Kidney (tissue), 14 donors: Measurements from ENCODE around the gene NEK1. TPM values are rescaled to one million over a fixed set of nuclear protein-coding genes. Genes with fewer than 3 reads are reported as not detected.

Experiments
- DNase-seq, 5 donors: peaks; one replicate each; pipeline ENCODE4 v3.0.0-alpha.2; 2013 to 2020
- FAIRE-seq: peaks from 2 replicates; lab custom pipeline; 2012; peaks lifted over from hg19 to GRCh38; lab: Jason Lieb, UNC
- H3K27ac ChIP-seq, 2 donors: one replicate each; pipeline ENCODE4 v1.7.0; 2013; ENCODE audit warnings: low read depth in 2 of 2, low read length in 2 of 2, inconsistent platforms in 1 of 2
- H3K27me3 ChIP-seq: one replicate; pipeline ENCODE4 v1.7.1; 2013; ENCODE audit warnings: low read length, inconsistent platforms; ENCODE audit not compliant: control insufficient read depth, insufficient read depth
- H3K36me3 ChIP-seq, 3 donors: one replicate each; pipeline versions ENCODE4 v1.7.0 to v1.7.1; 2013; ENCODE audit warnings: low read length in 3 of 3, control low read depth in 1 of 3, inconsistent platforms in 1 of 3; ENCODE audit not compliant: insufficient read depth in 3 of 3, control insufficient read depth in 2 of 3
- H3K4me1 ChIP-seq, 3 donors: one replicate each; pipeline versions ENCODE4 v1.7.0 to v1.7.1; 2013; ENCODE audit warnings: low read length in 3 of 3, inconsistent platforms in 1 of 3, low read depth in 1 of 3; ENCODE audit not compliant: control insufficient read depth in 2 of 3, insufficient read depth in 2 of 3
- H3K4me3 ChIP-seq, 3 donors: one replicate each; pipeline versions ENCODE4 v1.7.0 to v1.8.1; 2013; ENCODE audit warnings: low read length in 3 of 3, control low read depth in 1 of 3, inconsistent platforms in 1 of 3
- H3K9ac ChIP-seq, 3 donors: one replicate each; pipeline versions ENCODE4 v1.7.0 to v1.7.1; 2013; ENCODE audit warnings: low read length in 3 of 3, control low read depth in 1 of 3, inconsistent platforms in 1 of 3
- H3K9me3 ChIP-seq, 3 donors: one replicate each; pipeline versions ENCODE4 v1.7.0 to v1.7.1; 2013; ENCODE audit warnings: low read length in 3 of 3, control low read depth in 1 of 3, inconsistent platforms in 1 of 3; ENCODE audit not compliant: control insufficient read depth in 2 of 3, insufficient read depth in 1 of 3
- CTCF ChIP-seq: IDR thresholded peaks from 3 replicates; pipeline ENCODE4 v1.5.1; 2012; ENCODE audit warnings: mild to moderate bottlenecking, moderate library complexity, borderline replicate concordance; ENCODE audit not compliant: insufficient read depth; ENCODE audit errors: extremely low read depth
- intact Hi-C: fragments of 100-400 bp; cut with DNase I; formaldehyde crosslinking; loops from one replicate; pipeline ENCODE4 v1.11.1; 2022
- polyA plus RNA-seq: library from polyadenylated mRNA; stranded (reverse); fragments of 350-450 nt; fragmentation: Illumina TruSeq; extraction: RNeasy Lipid Tissue Mini Kit (QIAGEN cat#74804); gene quantifications from one replicate; pipeline ENCODE4 v1.2.3, GENCODE V29; 2014; ENCODE audit warnings: low read depth, low replicate concordance; ENCODE audit not compliant: insufficient read depth
- total RNA-seq: library from RNA; stranded (reverse); fragmentation: NEBNext Ultra II Directional; extraction: Animal tissue kit (Norgen Biotek cat#: 25700); gene quantifications from one replicate; pipeline ENCODE4 v1.2.1, GENCODE V29; 2021
- donor health status: control.
- donor health status: control.
- donor health status: control.
- donor health status: control.
- donor health status: control.
- donor health status: DM: yes; HTN: yes; CAD: no.
- donor health status: Normal renal cell carcinoma (clear cell type).

The NEK1 gene
- total and polyA plus RNA-seq, 2 donors from 2014 or later, result 5.6 to 15.3 TPM

- H3K27me3 ChIP-seq, result no peaks in the 10 kb centered on the region
- H3K9ac ChIP-seq, result no peak overlapping the region
- no peaks in the 10 kb centered on the region for H3K4me1 ChIP-seq
- intact Hi-C loops, result no loop called here
- no peak overlapping the region for H3K27ac ChIP-seq
- no peaks in the 10 kb centered on the region for H3K9me3 ChIP-seq
- no peak overlapping the region for H3K4me3 ChIP-seq
- H3K36me3 ChIP-seq, result no peaks in the 10 kb centered on the region
- TF ChIP-seq CTCF, result no peak
- DNase-seq (no peak), FAIRE-seq (no peak)
Measured at GRCh38 chr4:169603312-169603711, 9.1 kb downstream of the NEK1 start.

GRCh38 chr4:169601016-169601771 lies 11.2 kb downstream of the NEK1 start:
- H3K36me3 ChIP-seq, result no peaks in the 10 kb centered on the region
- H3K4me3 ChIP-seq, result no peak overlapping the region
- no peaks in the 10 kb centered on the region for H3K27me3 ChIP-seq
- intact Hi-C loops, result no loop called here
- no peak for TF ChIP-seq CTCF
- no peak for FAIRE-seq
- H3K4me1 ChIP-seq, result no peaks in the 10 kb centered on the region
- H3K9me3 ChIP-seq, result no peaks in the 10 kb centered on the region
- no peak overlapping the region for H3K9ac ChIP-seq
- no peak for DNase-seq
- H3K27ac ChIP-seq, result no peak overlapping the region

GRCh38 chr4:169594560-169595195 lies 17.7 kb downstream of the NEK1 start:
- Histone ChIP-seq H3K36me3 (no peaks in the 10 kb centered on the region), H3K4me3 (no peak overlapping the region), H3K27ac (no peak overlapping the region), H3K9me3 (no peaks in the 10 kb centered on the region), H3K27me3 (no peaks in the 10 kb centered on the region), H3K4me1 (no peaks in the 10 kb centered on the region), H3K9ac (no peak overlapping the region)
- intact Hi-C loops, result no loop called here
- FAIRE-seq, result no peak
- TF ChIP-seq CTCF, result no peak
- no peak for DNase-seq
